Suppressor macrophage treated with lipopolysaccharide for 4 hours (primary cell): ENCODE results near the gene KIF5A.

Experiments
- DNase-seq: peaks from one replicate; pipeline ENCODE4 v3.0.0-alpha.2; 2020

The KIF5A gene

DNA sequence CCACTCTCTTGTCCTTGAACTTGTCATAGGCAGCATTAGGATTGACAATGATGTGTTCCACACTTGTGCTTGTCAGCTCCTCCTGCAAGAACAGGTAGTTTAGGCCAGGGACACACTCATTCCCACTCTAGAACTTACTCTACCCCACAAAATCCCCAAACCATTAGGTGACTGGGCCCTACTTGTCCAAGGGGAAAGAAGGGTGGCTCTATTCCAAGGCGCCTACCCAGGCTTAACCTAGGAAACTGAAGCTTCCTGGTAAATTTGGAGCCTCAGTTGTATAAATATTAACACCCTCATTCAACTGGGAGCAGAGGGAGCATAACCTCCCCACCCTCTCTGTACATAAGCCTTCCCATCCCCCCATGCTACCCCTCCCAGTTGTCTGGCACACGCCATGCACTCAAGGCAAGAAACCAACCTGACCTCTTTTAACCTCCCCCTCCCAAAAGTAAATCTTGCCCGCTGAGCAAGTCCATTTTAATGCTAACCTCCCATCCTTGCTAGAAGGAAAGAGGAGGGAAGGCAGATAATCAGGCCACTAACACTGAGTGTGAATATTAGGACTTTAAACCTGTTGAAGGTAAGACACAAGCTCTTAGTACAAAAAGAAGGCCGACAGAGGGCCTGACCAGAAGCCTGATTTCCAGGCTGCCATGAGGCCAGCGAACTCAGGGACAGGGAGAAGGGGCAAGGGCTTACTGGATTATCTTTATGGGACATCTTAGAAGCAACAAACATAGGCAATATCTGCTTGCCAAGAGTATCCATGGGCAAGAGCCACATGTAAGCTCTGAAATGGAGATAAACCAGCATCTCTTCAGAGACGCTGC lies 13.9 kb upstream of the KIF5A start:
- no peak for DNase-seq

DNA sequence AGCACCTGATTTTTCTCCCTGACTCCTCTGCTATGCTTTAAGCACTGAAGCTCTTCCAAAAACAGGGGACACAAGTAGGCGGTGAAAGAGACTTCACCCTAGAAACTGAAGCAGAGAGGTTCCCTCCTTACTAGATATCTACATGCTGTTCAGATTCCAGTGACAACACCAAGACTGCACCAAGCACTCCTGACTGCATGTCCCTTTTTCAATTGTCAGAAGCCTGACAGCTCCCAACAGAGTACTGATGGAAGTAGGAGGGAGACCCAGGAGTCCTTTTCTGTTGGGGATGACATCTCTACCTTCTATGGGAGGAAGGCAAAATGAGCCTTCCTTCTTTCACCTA lies 13.3 kb upstream of the KIF5A start:
- no peak for DNase-seq

DNA sequence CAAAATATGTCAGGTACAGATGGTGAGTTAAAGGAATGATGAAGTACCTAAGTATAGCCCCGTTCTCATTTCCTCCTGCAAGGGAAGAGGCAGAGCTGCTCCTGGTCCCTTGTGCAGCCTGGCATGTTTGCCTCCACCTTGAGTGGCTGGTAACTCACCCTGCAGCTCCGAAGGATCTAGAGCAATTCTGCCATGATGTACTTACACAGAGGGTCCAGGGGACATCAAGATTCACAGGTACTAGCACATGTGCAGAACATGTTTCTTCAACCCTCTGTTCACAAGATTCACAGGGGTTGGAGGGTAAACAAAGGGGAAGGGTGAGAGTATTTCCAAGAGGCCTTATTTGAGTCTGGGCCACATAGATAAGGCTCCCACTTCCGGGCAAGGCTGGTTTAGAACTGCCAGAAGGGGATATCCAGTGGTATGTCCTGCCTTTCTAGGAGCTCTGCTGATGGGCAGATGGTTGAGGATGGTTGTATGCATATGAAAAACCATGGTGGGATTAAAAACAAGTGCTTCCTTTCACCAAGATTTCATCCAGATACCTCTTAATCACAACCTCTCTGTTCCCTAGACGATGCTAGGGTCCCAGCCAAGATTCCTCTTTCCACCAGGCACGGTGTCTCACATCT lies 10.6 kb upstream of the KIF5A start:
- no peak for DNase-seq

DNA sequence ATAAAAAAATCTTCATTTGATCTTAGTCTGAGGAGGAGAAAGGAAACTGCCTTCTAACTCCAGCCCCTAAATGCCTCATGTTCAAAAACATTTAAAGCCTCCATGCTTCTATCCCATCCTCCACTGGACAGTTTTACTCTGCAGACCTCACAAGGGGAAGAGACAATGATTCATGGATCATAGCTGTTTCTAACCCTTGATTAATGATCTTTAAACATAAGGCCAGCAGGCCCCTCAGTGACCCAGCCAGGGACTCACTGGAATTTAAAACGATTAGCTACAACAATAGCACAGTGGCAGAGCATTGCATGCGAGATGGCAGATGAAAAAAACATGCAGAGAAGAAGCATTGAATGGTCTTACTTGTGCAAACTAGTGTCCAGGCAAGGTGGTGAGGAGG lies 8.8 kb upstream of the KIF5A start:
- DNase-seq, result no peak

DNA sequence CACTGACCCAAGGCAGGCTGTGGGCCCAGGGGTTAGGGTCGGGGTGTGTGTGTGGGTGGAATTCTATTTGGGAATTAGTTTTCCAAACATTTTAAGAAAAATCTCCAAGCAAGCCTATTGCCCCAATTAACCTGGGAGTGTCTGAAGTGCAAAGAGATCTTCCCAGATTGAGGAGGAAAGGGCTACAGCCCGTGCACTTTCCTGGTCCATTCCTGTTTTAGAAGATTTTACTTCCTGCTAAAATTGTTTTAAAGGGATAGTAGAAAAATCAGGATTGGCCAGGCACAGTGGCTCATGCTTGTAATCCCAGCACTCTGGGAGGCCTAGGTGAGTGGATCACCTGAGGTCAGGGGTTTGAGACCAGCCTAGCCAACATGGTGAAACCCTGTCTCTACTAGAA lies 8.1 kb upstream of the KIF5A start:
- no peak for DNase-seq

DNA sequence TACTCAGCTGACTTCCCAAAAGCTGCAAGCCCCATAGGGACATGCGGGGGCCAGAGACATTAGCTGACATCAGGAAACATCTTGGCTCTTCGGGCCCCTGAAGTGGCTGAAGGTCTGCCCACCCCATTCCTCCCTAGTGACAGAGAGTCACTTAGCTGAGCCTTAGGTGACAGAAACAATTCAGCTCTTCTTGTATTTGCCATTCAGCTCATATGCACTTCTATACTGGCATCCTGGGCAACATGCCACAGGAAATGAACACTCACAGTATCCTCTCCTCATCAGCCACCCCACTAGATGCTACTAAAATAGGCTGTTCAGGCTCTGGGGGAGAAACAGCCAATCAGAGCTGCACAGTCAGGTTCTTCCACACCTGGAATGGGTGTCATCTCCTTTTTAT lies 6.3 kb upstream of the KIF5A start:
- DNase-seq, result no peak

DNA sequence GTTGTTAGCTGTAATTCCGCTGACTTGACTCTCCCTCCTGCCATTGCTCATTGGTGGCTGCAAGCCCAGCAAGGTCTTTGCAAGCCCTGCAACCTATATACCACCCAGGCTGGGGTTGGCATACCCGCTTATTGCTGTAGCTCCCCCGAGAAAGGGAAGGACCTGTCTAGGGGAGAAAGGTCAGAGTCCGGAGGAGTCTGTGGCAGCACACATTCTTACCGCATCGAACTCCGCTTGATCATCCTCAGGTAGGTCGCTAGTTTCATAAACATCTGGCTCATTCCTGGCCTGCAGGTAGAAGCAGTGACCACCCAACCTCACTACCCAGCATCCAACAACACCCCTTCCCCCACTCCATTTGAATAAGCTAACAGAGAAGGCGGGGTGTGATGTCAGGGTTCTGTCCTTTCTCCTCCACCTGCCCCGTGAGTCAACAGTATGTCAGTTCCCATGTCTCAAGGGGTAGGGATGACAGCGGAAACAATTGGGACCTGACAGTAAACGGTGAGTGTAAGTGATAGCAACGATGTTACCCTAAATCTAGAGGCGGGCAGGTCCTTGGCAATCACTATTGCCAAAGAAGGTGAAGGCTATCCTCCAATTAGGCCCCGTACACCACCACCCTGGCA lies 3.9 kb upstream of the KIF5A start:
- DNase-seq, result no peak

DNA sequence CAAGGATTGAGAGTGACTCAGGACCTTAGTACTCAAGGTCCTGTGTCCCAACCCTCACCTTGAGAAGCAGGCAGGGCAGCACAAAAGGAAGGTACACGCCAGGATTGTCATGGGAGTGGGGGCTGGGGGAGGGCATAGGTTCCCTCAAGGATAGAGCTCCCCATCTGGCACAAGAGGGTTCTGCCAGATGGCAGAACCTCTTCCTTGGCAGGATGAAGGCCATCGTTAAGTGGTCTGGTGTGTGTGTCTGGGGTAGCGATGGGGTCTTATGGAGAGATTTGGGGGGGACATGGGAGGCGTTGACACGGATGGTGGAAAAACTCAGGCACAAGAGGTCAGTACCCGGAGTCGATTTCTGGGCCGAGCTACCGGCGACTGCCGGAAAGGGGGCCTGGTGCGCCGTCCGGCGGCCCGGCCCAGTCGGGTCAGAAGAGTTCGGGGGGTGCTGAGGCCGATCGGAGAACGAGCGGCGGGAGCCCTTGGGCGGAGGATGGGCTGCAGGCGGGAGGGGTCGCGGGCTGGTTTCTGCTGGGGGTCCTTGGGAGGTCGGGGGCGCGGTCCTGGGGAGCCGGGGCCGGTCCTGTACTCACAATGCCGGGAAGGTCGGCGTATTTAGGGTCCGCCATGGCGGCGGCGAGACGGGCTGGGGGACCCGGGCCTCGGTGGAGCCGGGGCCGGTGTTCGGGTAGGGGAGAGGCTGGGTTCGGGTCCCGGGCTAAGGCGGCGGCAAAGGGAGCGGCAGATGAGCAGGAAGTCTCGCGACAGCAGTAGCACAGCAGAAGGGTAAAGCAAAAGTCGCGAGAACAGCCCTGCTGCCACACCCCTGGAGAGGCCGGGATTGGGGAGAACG lies 3.2 kb upstream of the KIF5A start, which contains the start of gene DCTN2:
TSS of gene DCTN2 (minus strand) at position 755 of the 850 bp plus-strand sequence. CDS start at position 626, 129 bp downstream.
- DNase-seq, result peak; percentile 98

DNA sequence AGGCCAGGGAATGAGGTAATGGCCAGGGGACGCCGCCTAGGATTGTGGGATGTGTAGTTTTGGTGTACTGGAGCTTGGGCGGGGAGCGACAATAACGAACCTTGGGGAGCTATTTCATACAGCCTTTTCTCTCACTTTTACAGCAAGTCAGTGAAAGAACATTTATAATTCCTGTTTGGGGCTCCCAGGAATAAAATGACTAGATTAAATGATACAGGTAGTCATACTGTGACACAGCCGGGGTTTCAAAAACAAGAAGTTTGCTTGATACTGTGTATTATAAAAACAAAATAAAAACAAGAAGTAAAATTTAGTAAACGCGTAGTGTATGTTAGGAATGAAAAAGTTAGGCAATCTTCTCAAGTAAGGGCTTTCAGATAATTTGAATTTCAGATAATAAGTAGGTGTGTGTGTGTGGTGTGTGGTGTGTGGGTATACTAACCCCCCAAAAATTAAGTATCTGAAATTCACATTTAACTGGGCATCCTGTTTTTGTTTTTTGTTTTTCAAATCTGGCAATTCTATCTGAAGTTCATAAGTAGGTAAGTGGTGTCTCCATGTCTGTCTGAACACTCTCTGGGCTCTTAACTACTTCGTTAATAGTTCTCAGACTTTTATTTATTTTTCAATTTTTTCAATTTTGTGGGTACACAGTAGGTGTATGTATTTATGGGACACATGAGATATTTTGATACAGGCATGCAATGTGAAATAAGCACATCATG lies 2.4 kb upstream of the KIF5A start:
- DNase-seq, result no peak

DNA sequence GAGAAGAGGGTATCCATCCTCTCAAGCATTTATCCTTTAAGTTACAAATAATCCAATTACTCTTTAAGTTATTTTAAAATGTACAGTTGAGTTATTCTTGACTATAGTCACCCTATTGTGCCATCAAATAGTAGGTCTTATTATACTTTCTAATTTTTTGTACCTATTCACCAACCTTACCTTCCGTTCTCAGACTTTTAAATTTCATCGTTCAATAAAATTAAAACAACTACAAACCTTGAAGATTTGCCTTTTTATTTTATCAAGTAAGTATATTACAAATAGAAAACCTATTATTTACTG lies 1.9 kb upstream of the KIF5A start:
- no peak for DNase-seq

DNA sequence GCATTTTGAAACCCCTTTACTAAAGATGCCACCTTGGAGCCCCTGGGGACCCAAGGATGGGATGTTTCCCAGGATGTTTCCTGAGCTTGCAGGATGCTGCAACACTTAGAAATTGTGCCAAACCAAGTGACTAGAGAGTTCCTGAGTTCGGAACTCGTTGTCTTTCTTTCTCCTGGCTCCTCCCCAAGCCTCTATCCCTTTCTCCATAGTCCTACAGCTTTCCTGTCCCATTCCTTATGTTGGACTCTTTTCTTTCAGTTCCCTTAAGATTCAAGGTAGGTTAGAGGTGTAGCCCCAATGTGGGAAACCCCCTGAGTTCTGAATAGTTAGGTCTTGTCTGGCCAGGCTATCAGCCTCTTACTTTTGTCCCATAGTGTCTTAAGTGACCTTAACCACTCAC lies 1.4 kb upstream of the KIF5A start:
- no peak for DNase-seq

DNA sequence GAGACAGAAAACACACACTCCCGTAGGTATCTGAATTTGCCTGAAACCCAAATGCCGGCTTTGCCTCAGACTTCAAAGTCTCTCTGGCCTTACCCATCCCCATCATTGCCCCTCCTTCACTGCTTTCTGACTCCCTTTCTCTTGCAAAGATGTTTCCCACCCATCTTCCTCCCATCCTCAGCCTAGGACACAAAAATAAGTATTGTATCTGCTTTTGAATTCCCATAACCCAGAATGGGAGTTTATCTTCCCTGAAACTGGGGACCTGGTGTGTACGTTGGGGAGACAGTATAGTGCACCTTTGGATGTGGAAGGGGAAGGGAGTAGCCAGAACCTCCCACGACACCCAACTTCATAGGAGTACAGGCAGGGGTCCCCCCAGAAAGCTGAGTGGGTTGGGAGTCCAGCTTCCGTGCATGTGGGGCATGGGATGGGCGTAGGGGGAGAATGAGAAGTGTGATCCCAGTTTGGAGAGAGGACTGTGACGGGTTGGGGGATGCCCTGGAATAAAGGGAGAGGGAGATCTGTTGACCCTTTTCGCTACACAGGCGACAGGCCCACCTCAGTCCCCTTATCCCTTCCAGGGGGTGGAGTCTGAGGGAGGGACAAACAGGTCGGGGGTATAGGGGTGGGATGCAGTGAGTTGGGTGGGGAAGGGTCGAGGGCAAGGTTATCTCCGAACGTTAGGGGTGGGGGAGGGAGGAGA lies 488 bp upstream of the KIF5A start:
- DNase-seq, result no peak

DNA sequence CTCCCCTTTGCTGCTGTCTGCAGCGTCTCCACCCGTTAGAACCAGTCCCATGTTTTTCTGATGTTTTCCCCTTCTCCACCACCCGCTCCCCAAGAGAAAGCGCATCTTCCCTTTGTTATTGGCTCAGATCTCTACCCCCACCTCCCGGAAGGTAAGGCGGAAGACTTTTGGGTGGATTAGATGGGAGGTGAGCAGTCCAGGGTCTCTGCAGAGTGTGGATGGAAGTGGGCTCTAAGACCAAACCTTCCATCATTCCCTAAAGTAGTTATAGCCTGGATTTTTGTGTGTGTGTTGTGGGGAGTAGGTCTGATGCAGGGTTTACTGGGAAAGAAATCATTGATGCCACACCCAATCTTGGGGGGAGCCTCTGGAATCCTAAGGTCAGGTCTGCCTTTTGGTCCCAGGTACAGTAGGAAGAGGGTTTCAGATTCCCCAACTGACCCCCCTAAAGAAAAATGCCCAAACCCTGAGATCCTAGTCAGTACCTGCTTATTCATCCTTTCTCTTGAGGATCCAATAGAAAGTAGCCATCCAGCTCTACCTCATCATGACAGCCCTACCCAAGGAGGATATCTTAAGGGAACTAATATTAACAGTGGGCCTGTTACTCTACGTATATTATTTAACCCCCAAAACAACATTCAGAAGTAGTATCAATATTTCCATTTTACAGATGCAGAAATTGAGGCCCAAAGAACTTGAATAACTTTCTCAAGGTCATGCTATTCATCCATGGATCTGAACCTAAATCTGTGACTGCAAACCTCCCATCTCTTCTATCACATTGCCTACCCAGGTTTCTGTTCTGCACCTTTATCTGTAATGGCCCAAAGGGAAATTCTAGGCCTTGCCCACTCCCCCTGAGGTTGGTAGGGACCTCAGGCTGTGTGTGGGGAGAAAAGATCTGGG lies 1.1 kb downstream of the KIF5A start:
- DNase-seq, result no peak

DNA sequence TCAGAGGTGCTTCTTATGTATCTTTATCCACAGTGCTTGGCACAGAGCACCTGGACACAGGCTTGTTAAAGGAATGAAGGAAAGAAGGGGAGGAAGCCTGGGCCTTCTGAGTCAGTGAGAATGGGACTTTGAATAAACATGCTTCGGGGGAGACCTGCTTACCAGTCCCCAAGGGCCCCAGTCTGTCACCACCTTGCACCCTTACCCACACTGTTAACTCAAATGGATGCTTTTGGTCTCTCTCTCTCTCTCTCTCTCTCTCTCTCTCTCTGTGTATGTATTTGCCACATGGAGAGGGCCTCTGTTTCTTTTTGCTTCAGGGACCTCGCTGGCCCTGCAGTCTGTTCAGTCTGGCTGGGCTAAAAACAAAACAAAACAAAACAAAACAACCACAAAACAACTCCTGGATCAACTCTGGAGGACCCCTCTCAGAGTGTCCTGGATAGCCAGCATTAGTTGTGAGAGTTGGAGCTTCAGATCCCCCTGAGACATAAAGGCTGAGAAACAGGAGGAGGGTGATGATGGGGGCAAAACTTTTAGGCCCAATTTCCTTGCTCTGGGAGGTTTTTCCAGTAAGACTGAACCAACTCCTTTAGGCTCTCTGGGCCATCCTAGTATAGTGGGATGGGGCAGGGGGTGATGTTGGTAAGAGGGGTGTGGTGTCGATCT lies 1.9 kb downstream of the KIF5A start:
- DNase-seq, result no peak

DNA sequence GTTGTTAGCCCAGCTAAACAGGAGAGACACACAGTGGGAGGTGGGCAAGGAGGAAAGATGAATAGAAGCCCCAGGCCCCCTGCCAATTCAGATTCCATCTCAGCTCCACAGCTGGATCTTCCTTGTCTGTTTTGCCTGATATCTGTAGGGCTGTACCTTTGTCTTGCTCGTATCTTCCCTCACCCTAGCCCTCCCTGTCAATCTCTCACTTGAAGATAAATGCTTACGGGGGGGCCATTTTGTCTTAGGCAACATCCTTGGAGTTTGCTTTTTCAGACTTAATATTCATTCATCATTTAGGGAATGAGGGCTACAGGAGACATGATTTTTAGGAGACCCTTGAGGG lies 2.4 kb downstream of the KIF5A start:
- DNase-seq, result no peak

DNA sequence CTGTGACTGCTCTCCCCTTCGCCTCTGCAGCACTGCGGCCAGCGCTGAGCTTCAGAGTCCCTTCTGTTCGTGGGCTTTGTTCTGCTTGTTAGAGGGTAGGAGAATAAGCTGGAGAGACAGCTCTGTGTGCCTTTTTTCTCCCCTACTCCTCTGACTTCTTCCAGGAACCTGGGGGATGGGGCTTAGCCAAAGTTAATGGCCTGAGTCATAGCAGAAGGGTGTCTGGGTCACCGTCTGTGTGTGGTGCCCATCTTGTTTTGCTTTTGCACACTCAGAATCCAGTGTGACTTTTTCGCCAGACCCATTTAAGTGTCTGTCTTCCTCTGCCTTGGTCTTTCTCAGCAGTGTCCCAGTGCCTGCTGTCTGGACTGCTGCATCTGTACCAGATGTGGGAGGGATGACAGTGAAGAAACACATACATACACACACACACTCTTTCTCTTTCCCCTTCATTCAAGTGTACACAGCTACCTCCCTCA lies 3.0 kb downstream of the KIF5A start:
- no peak for DNase-seq

DNA sequence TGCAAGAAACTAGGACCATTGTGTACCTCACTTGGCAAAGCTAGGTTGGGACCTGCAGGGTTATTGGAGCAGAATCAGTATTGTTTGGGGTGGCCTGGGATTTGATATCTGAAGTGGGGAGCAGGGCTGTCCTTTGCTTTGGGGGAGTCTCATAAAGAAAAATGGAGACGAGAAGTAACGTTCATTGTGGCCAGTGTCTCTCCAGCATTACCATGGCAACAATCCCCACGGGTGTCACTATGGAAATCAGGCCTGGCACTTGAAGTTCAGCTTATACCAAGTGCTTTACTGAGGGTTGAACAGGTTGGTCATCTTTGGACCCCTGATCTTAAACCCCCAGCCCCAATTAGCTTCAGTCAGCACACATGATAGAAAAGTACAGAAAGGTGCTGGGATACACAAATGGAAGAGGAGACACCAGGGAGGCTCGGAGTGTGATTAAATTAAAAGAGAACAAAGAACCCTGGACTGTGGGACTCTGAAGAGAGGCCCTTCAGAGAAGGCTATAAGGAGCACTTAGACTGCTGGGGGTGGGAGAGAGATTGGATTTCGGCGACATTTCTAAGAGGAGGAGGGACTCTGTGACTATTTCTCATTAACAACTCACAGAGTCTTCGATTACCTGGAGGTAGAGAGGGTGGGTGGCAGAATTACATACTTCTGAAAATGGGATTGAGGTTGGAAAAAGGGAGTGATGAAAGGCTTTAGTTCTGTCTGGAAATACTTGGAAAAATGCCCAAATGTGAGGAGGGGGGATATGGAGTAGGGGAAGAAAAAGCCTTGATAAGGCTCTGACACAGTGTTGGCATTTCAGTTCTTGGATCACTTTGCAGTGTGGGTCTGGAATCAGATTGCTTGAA lies 3.7 kb downstream of the KIF5A start:
- DNase-seq, result no peak

DNA sequence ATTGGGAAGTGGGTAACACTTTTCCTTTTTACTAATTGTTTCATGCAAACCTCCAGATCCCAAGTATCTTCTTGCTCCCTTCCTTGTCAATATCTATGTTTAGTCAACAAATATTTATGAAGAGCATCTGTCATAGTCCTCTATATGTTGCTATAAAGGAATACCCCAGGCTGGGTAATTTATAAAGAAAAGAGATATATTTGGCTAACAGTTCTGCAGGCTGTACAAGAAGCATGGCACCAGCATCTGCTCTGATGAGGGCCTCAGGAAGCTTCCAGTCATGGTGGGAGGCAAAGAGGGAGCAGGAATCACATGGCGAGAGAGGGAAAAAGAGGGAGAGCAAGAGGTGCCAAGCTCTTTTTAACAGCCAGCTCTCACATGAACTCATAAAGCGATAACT lies 4.6 kb downstream of the KIF5A start:
- no peak for DNase-seq

DNA sequence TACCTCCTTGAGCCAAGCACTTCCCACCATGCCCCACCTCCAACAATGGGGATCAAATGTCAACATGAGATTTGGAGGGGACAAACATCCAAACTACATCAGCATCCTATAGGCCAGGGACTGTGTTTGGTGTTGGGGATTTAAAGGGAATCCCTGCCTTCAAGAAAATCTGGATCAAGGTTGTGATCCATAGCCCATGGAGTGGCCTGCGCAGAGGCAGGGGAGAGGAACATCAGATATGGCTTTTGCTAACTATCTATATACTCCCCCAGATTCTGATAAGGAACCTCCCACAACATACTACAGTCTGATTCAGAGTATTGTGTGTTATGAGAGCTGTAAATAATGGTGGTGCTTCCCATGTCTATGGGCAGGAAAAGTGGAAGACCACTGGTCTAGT lies 5.1 kb downstream of the KIF5A start:
- DNase-seq, result no peak
